ENCODE results near the gene NFASC.

GRCh38 chr1:204880906-204881305 lies 10.2 kb downstream of the NFASC start:
- TF ChIP-seq, protein P1, sequence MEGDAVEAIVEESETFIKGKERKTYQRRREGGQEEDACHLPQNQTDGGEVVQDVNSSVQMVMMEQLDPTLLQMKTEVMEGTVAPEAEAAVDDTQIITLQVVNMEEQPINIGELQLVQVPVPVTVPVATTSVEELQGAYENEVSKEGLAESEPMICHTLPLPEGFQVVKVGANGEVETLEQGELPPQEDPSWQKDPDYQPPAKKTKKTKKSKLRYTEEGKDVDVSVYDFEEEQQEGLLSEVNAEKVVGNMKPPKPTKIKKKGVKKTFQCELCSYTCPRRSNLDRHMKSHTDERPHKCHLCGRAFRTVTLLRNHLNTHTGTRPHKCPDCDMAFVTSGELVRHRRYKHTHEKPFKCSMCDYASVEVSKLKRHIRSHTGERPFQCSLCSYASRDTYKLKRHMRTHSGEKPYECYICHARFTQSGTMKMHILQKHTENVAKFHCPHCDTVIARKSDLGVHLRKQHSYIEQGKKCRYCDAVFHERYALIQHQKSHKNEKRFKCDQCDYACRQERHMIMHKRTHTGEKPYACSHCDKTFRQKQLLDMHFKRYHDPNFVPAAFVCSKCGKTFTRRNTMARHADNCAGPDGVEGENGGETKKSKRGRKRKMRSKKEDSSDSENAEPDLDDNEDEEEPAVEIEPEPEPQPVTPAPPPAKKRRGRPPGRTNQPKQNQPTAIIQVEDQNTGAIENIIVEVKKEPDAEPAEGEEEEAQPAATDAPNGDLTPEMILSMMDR (IDR thresholded peaks at IDR 0.05; ENCODE audit: low read depth, low read length) = no peak
- TF ChIP-seq EZH2phosphoT487 (IDR thresholded peaks at IDR 0.05; ENCODE audit: low read depth) = no peak
